Gastroesophageal sphincter (tissue), 4 donors: ENCODE measurements around the gene NSUN2. TPM values are rescaled to one million over a fixed set of nuclear protein-coding genes. Genes with fewer than 3 reads are reported as not detected.

Source experiments
- ATAC-seq: fragments of 150-250 bp; one replicate; pipeline ENCODE4 v1.9.1; 2016; ENCODE audit warnings: mild to moderate bottlenecking, moderate library complexity
- H3K27ac ChIP-seq, 4 donors: fragments of 200-600 bp; sonication (generic) in 3 of 4; 1 replicate in 3 of 4; 2 replicates in 1 of 4; pipeline ENCODE4 v1.5.1; 2016 to 2019
- H3K27me3 ChIP-seq: fragments of 200-600 bp; sonication (generic); one replicate; pipeline ENCODE4 v1.5.1; 2019
- H3K36me3 ChIP-seq, 2 donors: fragments of 200-600 bp; sonication (generic); one replicate each; pipeline ENCODE4 v1.5.1; 2019; ENCODE audit warnings: control low read depth in 1 of 2
- H3K4me1 ChIP-seq, 3 donors: fragments of 200-600 bp; sonication (generic); 1 replicate in 2 of 3; 2 replicates in 1 of 3; pipeline ENCODE4 v1.5.1; 2016 to 2019; ENCODE audit warnings: control low read depth in 2 of 3
- H3K4me3 ChIP-seq, 2 donors: fragments of 200-600 bp; sonication (generic); one replicate each; pipeline ENCODE4 v1.5.1; 2019; ENCODE audit warnings: mild to moderate bottlenecking in 1 of 2, moderate library complexity in 1 of 2
- H3K9me3 ChIP-seq, 3 donors: fragments of 200-600 bp; sonication (generic); one replicate each; pipeline ENCODE4 v1.5.1; 2017 to 2019; ENCODE audit warnings: control low read depth in 2 of 3
- EP300 ChIP-seq: sonication (generic); formaldehyde crosslinking; IDR thresholded peaks from one replicate; pipeline ENCODE4 v1.6.1; 2017; ENCODE audit warnings: antibody characterized with exemption, mild to moderate bottlenecking
- POLR2A ChIP-seq, 2 donors: fragments of 450-650 bp; IDR thresholded peaks; one replicate each; pipeline ENCODE4 v1.6.1; 2017; ENCODE audit warnings: antibody characterized with exemption in 2 of 2, mild to moderate bottlenecking in 2 of 2, moderate library complexity in 1 of 2
- POLR2AphosphoS5 ChIP-seq: sonication (generic); formaldehyde crosslinking; IDR thresholded peaks from one replicate; pipeline ENCODE4 v1.6.1; 2017; ENCODE audit warnings: antibody characterized with exemption
- WGBS, 2 donors: methylation state at CpG; one replicate each; pipeline ENCODE4 v1.1.5; 2018; ENCODE audit warnings: low coverage in 1 of 2; 5-methylcytosine and 5-hydroxymethylcytosine counted together
- total RNA-seq, 4 donors: library from RNA; depleted of rRNA; stranded (reverse); fragments of >200 nt; gene quantifications; one replicate each; pipeline ENCODE4 v1.1.0, GENCODE V29; 2016
- TF ChIP-seq, protein P1 (sequence below), 4 experiments: fragments of 200-600 bp in 2 of 4; fragments of 450-650 bp in 2 of 4; sonication (generic) in 1 of 4; IDR thresholded peaks; one replicate each; pipeline ENCODE4 v1.5.1; 2017 to 2019; ENCODE audit warnings: antibody characterized with exemption in 4 of 4, mild to moderate bottlenecking in 2 of 4, moderate library complexity in 2 of 4

The NSUN2 gene
- total RNA-seq, 4 donors from 2014 or later = 34.0 to 50.3 (median 43.6) TPM

DNA sequence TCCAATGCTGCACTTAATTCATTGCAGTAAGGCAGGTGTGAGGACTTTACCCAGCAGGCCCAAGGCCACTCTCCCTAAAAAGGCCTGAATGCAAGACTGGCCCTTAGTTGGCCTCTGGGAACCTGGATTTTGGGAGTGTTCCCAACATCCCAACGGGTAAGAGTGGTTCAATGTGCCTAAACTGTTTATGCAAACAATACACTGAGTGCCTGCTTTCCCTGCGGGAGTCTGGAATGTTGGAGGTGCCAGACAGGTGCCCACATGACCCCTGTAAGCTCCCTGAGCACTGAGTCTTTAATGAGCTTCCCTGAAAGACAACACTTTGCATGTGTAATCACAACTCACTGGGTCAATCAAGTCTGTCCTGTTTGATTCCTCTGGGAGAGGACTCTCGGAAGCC, 37.4 kb downstream of the NSUN2 start:
- Histone ChIP-seq H3K4me1 (peaks cover 0 to 16% (median 0%) of the 10 kb centered on the region in 3 donors), H3K27me3 (no peaks in the 10 kb centered on the region), H3K4me3 (no peak overlapping the region), H3K9me3 (no peaks in the 10 kb centered on the region), H3K36me3 (peaks cover 0 to 46% of the 10 kb centered on the region in 2 donors), H3K27ac (no peak overlapping the region)
- no peak for ATAC-seq
- 90 to 100% methylated on average over 1 to 2 of the region's 3 CpGs for WGBS, 2 donors
- TF ChIP-seq, protein P1, sequence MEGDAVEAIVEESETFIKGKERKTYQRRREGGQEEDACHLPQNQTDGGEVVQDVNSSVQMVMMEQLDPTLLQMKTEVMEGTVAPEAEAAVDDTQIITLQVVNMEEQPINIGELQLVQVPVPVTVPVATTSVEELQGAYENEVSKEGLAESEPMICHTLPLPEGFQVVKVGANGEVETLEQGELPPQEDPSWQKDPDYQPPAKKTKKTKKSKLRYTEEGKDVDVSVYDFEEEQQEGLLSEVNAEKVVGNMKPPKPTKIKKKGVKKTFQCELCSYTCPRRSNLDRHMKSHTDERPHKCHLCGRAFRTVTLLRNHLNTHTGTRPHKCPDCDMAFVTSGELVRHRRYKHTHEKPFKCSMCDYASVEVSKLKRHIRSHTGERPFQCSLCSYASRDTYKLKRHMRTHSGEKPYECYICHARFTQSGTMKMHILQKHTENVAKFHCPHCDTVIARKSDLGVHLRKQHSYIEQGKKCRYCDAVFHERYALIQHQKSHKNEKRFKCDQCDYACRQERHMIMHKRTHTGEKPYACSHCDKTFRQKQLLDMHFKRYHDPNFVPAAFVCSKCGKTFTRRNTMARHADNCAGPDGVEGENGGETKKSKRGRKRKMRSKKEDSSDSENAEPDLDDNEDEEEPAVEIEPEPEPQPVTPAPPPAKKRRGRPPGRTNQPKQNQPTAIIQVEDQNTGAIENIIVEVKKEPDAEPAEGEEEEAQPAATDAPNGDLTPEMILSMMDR (IDR thresholded peaks at IDR 0.05) = no peak
- no peak for TF ChIP-seq POLR2AphosphoS5
- TF ChIP-seq POLR2A (IDR thresholded peaks at IDR 0.05) = no peak
- TF ChIP-seq EP300 = no peak

DNA sequence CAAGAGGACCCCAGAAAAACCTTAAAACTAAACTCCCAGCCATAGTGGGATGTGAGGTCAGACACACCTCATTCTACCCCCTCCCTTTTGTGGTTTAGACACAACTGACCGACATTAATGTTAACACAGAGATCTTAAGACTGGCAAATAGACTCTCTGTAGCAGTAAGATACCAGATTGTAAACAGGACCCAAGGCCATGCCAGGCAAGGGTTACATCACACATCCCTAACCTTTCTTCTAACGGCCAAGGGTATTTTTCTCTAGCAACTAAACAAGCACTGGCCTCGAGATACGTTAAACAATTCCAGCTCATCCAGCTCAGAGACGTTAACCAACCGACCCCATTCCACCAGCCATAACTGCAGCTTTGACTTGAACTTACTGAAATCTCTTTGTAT, 38.8 kb downstream of the NSUN2 start:
- no peak overlapping the region for H3K27ac ChIP-seq
- H3K36me3 ChIP-seq = peaks cover 0 to 33% of the 10 kb centered on the region in 2 donors
- peaks cover 0 to 16% (median 0%) of the 10 kb centered on the region in 3 donors for H3K4me1 ChIP-seq
- ATAC-seq = no peak
- H3K4me3 ChIP-seq = no peak overlapping the region
- no peaks in the 10 kb centered on the region for H3K9me3 ChIP-seq
- no peaks in the 10 kb centered on the region for H3K27me3 ChIP-seq
- 70% methylated on average over 6 of the region's 6 CpGs; no CpG with 5 or more reads in 1 of the 2 donors for WGBS, 2 donors
- TF ChIP-seq POLR2AphosphoS5 = no peak
- no peak for TF ChIP-seq EP300
- no peak for TF ChIP-seq POLR2A (IDR thresholded peaks at IDR 0.05)

DNA sequence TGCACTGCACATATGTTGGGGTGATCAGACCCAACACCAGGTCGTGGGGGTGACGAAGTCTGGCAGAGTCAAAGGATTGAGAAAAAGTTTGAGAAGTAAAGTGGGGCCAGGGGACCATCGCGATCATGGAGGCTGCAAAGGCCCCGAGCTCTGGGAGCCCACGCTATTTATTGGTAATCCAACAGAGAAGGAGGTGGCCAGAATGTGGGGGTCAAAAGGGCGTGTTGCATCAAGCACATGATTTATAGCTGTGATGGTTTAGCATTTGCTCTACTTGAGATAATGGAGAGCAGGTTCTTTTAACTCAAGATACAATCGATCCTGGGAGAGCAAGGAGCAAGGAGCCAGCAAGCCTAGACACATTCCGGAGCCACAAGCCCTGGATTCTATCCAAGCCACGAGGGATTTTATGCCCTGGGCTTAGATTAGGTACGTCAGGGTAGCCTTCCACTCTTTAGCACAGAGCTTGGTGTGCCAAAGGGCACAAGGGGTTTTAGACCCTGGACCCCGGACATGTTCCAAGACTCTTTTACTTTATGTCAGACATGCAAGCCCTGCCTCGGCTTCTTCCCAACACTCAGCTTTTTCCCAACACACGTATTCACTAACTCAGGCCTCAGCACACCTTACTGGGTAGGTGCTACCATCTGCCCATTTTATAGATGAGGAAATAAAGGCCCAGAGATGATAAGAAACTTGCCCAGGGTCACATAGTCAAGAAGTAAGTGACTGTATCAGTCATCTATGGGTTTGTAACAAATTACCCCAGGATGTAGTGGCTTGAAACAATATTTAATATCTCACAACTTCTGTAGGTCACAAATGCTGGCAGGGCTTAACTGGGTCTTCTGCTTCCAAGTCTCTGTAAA, 39.5 kb downstream of the NSUN2 start:
- Histone ChIP-seq H3K27ac (no peak overlapping the region), H3K27me3 (no peaks in the 10 kb centered on the region), H3K4me3 (no peak overlapping the region), H3K9me3 (no peaks in the 10 kb centered on the region), H3K36me3 (peaks cover 0 to 26% of the 10 kb centered on the region in 2 donors), H3K4me1 (peaks cover 0 to 12% (median 0%) of the 10 kb centered on the region in 3 donors)
- TF ChIP-seq POLR2A (IDR thresholded peaks at IDR 0.05) = no peak
- TF ChIP-seq POLR2AphosphoS5 = no peak
- no peak for ATAC-seq
- WGBS, 2 donors = 79 to 93% methylated on average over 4 to 13 of the region's 14 CpGs

DNA sequence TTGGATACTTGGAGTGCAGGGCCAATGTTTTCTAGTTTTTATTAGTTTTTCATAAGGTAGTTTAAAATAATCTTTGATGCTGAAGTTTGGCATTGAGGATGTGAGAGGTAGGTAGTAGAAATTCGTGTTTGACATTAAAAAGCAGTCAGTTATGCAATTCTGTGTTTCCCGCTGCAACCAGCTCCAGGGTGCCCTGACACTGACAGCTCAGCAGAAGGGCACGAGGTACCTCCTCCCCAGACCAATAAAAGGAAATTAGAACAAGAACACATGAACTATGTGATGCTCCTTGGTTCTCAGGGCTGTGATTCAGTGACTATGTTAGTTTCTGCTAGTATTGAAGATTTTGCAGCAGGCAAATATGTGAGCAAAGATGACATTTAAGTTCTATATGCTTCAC, 40.2 kb downstream of the NSUN2 start:
- no peak for TF ChIP-seq POLR2AphosphoS5
- TF ChIP-seq, protein P1 (IDR thresholded peaks at IDR 0.05) = no peak
- no peak for TF ChIP-seq POLR2A (IDR thresholded peaks at IDR 0.05)
- TF ChIP-seq EP300 = no peak
- WGBS, 2 donors = 40 to 69% methylated on average over 2 to 3 of the region's 3 CpGs
- peaks cover 0 to 18% of the 10 kb centered on the region in 2 donors for H3K36me3 ChIP-seq
- no peaks in the 10 kb centered on the region for H3K27me3 ChIP-seq
- ATAC-seq = no peak
- peaks cover 0 to 4% (median 0%) of the 10 kb centered on the region in 3 donors for H3K4me1 ChIP-seq
- H3K9me3 ChIP-seq = no peaks in the 10 kb centered on the region
- H3K27ac ChIP-seq = no peak overlapping the region
- H3K4me3 ChIP-seq = no peak overlapping the region

DNA sequence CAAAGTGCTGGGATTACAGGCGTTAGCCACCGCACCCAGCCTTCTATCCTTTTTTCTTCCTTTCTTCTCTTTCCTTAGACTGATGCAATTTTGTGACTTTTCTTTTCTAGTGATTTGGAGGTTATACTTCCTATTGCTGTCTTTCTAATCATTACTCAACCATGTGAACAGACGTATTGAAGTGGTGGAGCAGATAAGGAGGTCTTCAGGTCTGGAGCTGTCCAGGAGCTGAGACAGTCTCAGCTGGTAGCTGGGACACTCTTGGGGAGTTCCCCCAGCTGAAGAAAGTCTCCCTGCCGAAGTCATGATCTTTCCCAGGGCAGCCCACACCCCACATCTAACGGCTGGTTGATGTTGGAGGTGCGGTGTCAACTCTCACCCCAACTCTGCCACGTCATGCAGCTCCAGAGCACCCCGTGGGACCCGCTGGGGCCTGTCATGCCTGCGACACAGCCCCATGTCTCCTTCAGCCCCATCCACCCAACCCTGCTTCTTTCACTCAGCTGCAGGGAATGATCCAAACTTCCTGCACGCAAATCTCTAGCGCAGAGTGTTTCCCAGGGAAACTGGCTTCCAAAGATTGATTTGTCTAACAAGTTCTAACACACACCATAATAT, 41.1 kb downstream of the NSUN2 start:
- ATAC-seq = no peak
- Histone ChIP-seq H3K9me3 (no peaks in the 10 kb centered on the region), H3K27me3 (no peaks in the 10 kb centered on the region), H3K4me3 (no peak overlapping the region), H3K4me1 (no peaks in the 10 kb centered on the region), H3K36me3 (peaks cover 0 to 10% of the 10 kb centered on the region in 2 donors), H3K27ac (no peak overlapping the region)
- TF ChIP-seq EP300 (no peak), POLR2AphosphoS5 (no peak), POLR2A (IDR thresholded peaks at IDR 0.05) (no peak)
- TF ChIP-seq, protein P1 (IDR thresholded peaks at IDR 0.05) = no peak
- WGBS, 2 donors = 85% methylated on average over 7 to 10 of the region's 12 CpGs
